Left cardiac atrium (tissue), 4 donors: ENCODE data around the gene COPS2. TPM values are rescaled to one million over a fixed set of nuclear protein-coding genes. Genes with fewer than 3 reads are reported as not detected.
"Not testable (repeated sequence)": the region's sequence is repeated elsewhere in the genome, so short reads cannot be mapped to it uniquely, and the experiment has no call there.

Source experiments
- ATAC-seq, 2 donors: fragments of 200-7000 bp; cut with Tn5 transposase; one replicate each; pipeline ENCODE4 v1.9.1; 2020; ENCODE audit warnings: mild to moderate bottlenecking in 2 of 2, moderate library complexity in 2 of 2
- DNase-seq: peaks from one replicate; pipeline ENCODE4 v3.0.0-alpha.2; 2020
- intact Hi-C, 2 donors: fragments of 100-400 bp; cut with DNase I; formaldehyde crosslinking; loops; one replicate each; pipeline versions ENCODE4 v1.14.1 to v1.15.1; 2022 to 2023
- long read RNA-seq: library from polyadenylated mRNA; unstranded; transcript quantifications from one replicate; pipeline ENCODE4 v2.0.0, GENCODE V29; 2021
- total RNA-seq, 2 donors: library from RNA; stranded (reverse); fragmentation: NEBNext Ultra II Directional; extraction: Animal tissue kit (Norgen Biotek cat#: 25700); gene quantifications; one replicate each; pipeline ENCODE4 v1.2.1, GENCODE V29; 2021
- donor health status: DM: no; HTN: yes; CAD: no.
- donor health status: DM: no; HTN: yes; CAD: no; lungs with severe emphysema.
- donor health status: DM: yes; HTN: yes; CAD: no.
- donor health status: Dilated cardiomyopathy.

Gene COPS2
- total RNA-seq: 10 to 100 TPM; 60.3 to 70.9 TPM
- long read RNA-seq, full-length matches to known transcripts: 68 of 71 reads
- long read RNA-seq, partial matches to known transcripts: 0 of 71 reads
- long read RNA-seq, other reads (novel, unspliced or antisense): 3 of 71 reads

DNA sequence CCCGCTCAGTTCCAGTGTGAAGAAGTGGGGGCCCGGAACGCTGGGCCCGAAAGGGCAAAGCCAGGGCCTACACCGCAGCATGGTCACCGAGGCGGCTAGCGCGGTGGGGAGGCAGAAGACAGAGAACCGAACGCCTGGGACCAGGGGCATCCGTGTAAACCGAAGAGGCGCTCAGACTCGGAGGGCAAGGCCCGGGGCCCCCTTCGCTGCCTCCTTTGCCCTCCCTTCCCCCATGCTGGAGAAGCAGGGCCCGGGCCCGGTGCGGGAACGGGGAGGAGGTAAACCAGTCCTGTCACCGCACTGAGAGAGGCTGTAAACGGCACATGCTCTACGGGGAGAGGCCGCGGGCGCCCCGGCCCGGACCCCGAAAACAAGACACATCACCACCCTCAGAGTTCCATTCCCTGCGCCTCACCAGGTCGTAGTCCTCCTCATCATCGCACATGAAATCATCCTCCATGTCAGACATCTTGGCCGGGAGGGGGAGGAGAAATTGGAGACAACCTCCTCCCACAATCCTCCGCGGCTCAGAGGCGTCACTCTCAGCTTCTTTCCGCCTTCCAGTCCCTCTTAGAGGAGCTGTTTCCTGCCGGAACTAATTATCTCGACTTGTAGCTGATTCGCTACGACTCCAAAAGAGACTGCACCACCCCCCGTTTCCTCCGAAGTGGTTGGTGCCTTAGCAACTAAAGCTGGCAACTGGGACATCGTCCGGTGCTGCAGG, at the start of gene COPS2:
COPS2 (minus strand) TSS at position 490 of the 724 bp plus-strand sequence; CDS start at position 469, 21 bp downstream.
- intact Hi-C loops: no loop called here
- peak; percentile 99 for ATAC-seq
- DNase-seq: peak; percentile 91

- ATAC-seq (no peak), DNase-seq (no peak)
- intact Hi-C loops: no loop called here
Observed at GRCh38 chr15:49200347-49200746, 44.9 kb upstream of the COPS2 start.

DNA sequence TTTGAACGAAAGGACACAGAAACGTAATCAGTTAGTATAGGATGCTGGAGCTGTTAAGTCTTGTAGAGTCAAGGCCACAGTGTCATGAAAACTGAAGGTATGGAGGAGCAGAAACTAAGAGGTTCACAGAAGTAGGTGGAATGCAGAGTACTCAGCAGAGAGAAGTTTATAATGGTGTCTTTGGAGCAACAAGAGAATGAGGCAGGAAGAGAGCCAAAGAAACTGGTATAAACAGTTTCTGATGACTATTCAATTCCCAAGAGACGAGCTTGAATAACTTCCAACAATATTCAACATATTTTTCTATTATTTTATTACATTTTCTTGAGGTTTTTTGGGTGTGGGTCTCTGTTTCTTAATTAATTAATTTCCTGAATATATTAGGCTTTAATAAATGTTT, 44.3 kb upstream of the COPS2 start:
- ATAC-seq (no peak), DNase-seq (no peak)
- intact Hi-C loops: no loop called here

GRCh38 chr15:49196856-49197255, 41.5 kb upstream of the COPS2 start:
- no peak for DNase-seq
- no peak for ATAC-seq
- intact Hi-C loops: no loop called here

DNA sequence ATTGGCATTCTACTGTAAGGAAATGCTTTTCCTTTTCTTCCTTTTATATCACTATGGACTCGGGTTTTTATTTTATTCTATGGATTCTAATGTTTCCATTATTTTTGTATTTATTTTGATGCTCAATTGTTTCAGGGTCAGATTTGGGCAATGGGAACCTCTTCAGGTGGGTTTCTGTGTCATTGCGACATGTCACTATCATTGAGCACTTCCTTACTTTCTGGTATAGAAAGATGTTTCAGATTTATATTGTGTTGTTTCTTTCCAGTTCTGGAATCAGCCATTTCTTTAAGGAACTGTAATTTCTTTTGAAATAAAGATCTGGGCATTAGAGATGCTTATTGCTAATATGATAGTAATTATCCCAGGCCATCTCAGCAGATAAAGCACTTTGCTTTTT, 36.5 kb upstream of the COPS2 start:
- intact Hi-C loops: no loop called here
- no peak for ATAC-seq
- no peak for DNase-seq

- ATAC-seq: no peak
- intact Hi-C loops: no loop called here
Observed at GRCh38 chr15:49190586-49190985, 35.2 kb upstream of the COPS2 start.

GRCh38 chr15:49189631-49190030, 34.2 kb upstream of the COPS2 start:
- DNase-seq (no peak), ATAC-seq (no peak)
- intact Hi-C loops: no loop called here

More at GRCh38 chr15:49190586-49190985, 35.2 kb upstream of the COPS2 start:
- DNase-seq: no peak

DNA sequence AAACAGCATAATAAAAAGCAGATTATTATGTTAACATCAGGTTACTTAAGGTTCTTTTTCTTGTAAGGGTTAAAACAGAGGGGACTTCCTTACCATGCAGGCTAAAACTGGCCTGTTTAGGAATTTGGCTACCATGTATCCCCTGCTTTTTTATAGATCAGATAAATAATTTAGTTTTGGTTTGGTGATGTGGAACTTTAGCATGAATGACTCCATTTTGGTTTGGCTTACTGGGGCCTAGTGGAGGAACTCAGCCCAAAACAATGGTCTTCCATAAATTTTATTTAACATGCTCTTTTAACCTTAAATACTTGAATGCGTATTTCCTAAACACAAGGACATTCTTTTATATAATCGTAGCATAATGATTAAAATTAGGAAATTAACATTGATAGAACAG, 33.5 kb upstream of the COPS2 start:
- intact Hi-C loops: no loop called here
- ATAC-seq (no peak), DNase-seq (no peak)

DNA sequence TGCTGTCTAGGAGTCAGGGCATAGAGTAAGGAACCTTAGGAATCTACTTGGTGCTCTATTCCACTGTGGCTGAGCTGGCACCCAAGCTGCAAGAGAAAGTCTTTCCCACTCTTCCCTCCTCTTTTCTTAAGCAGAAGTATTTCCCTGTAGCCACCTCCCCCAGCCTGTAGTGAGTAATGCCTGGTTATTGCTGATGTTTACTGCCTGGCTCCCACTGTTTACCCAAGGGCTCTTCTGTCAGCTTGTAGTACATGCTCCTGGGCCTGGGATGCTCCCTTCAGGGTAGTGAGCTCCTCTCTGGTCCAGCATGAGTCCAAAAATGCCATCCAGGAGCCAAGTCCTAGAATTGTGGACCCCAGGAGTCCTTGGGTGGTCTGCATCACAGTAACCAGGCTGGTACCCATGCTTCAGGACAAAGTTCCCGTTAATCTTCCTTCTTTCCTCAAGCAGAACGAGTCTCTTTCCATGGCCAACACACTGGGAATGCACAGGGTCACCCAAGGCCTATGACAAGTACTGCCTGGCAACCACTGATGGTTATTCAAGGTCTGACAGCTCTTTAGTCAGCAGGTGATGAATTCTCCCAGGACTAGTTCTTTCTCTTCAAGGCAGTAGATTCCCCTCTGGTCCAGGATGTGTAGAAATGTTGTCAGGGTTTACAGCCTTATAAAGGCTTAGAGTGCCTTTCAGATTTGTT, 32.3 kb upstream of the COPS2 start:
- intact Hi-C loops: no loop called here
- ATAC-seq (no peak), DNase-seq (no peak)

DNA sequence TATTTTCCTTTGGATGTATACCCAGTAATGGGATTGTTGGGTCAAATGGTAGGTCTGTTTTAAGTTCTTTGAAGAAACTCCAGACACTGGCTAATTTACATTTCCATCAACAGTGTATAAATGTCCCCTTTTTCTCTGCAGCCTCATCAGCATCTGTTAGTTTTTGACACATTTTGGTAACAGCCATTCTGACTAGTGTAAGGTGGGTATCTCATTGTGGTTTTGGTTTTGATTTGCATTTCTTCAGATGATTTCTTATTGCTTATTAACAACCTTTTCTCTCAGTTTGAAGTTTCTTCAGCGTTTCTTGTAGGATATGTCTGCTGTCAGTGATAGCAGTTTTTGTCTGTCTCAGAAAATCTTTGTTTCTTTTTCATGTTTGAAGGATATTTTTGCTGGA, 30.1 kb upstream of the COPS2 start:
- intact Hi-C loops: no loop called here
- ATAC-seq: no peak
- no peak for DNase-seq

DNA sequence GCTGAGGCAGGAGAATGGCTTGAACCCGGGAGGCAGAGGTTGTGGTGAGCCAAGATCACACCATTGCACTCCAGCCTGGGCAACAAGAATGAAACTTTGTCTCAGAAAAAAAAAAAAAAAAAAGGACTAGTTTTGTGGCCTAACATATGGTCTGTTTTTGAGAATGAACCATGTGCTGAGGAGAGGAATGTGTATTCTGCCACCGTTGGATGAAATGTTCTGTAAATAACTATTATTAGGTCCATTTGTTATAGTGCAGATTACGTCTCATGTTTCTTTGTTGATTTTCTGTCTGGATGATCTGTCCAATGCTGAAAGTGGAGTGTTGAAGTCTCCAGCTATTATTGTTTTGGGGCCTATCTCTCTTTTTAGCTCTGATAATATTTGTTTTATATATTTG, 28.3 kb upstream of the COPS2 start:
- intact Hi-C loops, ATAC-seq, DNase-seq: not testable (repeated sequence)

GRCh38 chr15:49182128-49182527, 26.7 kb upstream of the COPS2 start:
- intact Hi-C loops: no loop called here
- ATAC-seq (no peak), DNase-seq (no peak)

DNA sequence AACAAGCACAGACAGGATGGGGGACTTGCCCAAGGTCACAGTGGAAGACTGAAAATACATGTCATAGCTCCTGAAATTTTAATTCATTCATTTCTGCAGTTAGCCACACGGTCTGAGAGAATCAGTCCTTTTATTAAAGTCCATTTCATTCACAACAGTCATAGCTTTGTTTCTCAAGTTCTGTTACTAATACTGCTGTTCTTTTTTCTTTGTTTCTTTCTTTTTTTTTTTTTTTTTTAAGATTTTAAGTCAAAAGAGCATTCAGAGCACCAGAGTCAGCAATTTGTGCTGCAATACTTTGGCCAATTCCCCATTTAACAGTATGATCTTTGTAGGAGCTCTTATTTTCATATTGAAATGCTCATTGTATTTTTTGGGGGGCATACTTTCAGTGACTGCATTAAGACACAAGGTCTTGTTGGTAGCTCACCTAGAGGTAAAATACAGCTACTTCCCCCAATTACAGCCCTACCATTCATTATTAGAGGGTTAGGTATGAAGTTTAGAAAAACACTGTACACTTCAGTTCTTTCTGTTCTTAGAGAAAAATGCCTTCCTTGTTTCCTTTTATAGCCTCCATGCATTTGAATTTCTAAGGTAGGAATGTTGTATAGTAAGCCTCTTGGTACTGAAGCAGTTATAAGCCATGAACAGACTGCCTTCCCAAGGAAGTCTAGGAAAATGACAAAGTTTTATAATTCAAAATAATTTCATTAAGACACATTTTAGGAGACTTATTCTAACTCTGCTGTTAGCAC, 24.2 kb upstream of the COPS2 start:
- ATAC-seq (no peak), DNase-seq (no peak)
- intact Hi-C loops: no loop called here

GRCh38 chr15:49178497-49178896, 23.1 kb upstream of the COPS2 start:
- intact Hi-C loops: no loop called here
- DNase-seq (no peak), ATAC-seq (no peak)

DNA sequence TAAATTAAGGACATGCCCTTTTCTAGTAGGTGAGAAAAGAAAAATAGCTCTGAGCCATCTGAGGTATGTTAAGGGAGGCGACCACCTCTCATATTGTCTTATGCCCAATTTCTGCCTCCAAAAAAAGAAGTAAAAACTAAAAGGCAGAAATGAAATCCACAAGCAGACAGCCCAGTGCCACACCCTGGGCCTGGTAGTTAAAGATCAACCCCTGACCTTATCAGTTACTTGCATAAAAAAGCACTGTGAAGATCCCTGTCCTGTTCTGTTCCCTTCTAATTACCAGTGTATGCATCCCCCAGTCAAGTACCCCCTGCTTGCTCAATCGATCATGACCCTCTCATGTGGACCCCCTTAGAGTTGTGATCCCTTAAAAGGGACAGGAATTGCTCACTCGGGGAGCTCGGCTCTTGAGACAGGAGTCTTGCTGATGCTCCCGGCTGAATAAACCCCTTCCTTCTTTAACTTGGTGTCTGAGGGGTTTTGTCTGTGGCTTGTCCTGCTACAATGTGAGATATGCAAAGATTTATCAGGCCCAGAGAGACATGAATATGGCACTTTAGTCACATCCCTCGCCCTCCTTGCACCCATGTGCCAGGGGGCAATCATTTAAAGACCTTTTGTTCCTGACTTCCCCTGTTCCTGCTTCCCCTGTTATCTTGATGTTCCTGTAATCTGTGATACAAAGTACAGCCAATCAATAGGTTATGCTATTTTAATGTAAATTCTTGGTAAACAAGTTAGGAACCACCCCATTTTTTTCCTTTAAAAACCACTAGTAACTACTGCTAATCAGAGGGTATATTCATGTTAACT, 20.4 kb upstream of the COPS2 start:
- ATAC-seq, intact Hi-C loops, DNase-seq: not testable (repeated sequence)

- intact Hi-C loops: no loop called here
- ATAC-seq (no peak), DNase-seq (no peak)
Observed at GRCh38 chr15:49174902-49175301, 19.5 kb upstream of the COPS2 start.

GRCh38 chr15:49171790-49172189, 16.4 kb upstream of the COPS2 start:
- ATAC-seq (no peak), DNase-seq (no peak)
- intact Hi-C loops: no loop called here

GRCh38 chr15:49169880-49170597, 14.6 kb upstream of the COPS2 start, which contains the start of gene GALK2:
Gene GALK2, plus strand, starts transcription at chr15:49170247. Its CDS starts 76 bp downstream, at chr15:49170323.
- DNase-seq: peak; percentile 87
- peak; percentile 98 to 100 for ATAC-seq
- intact Hi-C loops: no loop called here
